Measurements from ENCODE around the gene NSD1.

DNA sequence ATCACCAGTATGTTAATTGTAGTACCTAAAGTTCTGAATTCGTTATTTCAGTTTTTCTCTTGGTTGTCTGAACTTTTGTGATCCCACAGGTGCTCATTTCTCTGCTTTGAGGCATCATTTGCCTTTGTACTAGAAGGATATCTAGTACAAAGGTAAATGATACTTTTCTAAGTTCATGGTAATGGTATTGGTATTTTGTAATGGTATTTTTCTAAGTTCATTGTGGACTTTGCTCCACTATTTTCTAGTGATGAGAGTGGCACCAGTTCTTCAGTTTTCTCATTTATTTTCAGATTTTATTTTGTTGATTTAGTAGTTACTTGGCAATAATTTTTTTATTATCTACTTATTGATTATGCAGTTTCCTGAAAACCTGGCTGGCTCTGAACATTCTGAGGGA is 127.9 kb downstream of the NSD1 start:
- TF ChIP-seq, protein P1, sequence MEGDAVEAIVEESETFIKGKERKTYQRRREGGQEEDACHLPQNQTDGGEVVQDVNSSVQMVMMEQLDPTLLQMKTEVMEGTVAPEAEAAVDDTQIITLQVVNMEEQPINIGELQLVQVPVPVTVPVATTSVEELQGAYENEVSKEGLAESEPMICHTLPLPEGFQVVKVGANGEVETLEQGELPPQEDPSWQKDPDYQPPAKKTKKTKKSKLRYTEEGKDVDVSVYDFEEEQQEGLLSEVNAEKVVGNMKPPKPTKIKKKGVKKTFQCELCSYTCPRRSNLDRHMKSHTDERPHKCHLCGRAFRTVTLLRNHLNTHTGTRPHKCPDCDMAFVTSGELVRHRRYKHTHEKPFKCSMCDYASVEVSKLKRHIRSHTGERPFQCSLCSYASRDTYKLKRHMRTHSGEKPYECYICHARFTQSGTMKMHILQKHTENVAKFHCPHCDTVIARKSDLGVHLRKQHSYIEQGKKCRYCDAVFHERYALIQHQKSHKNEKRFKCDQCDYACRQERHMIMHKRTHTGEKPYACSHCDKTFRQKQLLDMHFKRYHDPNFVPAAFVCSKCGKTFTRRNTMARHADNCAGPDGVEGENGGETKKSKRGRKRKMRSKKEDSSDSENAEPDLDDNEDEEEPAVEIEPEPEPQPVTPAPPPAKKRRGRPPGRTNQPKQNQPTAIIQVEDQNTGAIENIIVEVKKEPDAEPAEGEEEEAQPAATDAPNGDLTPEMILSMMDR (IDR thresholded peaks at IDR 0.05) = no peak
- no peak for TF ChIP-seq POLR2A (IDR thresholded peaks at IDR 0.05)

Data from thyroid gland (tissue), 4 donors.